GM06990 (cell line): ENCODE data around the gene GSC2.

Experiments
- DNase-seq: peaks from one replicate; pipeline ENCODE4 v3.0.0-alpha.2; 2011; ENCODE audit not compliant: insufficient read length; ENCODE audit errors: extremely low read depth
- H3K27me3 ChIP-seq: replicated peaks from 2 replicates; pipeline ENCODE4 v1.6.0; 2011; ENCODE audit warnings: low read length; ENCODE audit not compliant: control insufficient read depth, insufficient read depth
- H3K36me3 ChIP-seq: 2 replicates; pipeline ENCODE4 v1.5.1; 2011; ENCODE audit warnings: low read length; ENCODE audit not compliant: control insufficient read depth, insufficient read depth
- H3K4me3 ChIP-seq: replicated peaks from 2 replicates; pipeline ENCODE4 v1.5.1; 2011; ENCODE audit warnings: low read depth, mild to moderate bottlenecking, control low read depth, low read length
- TF ChIP-seq, protein P1 (sequence below): IDR thresholded peaks from 2 replicates; pipeline ENCODE4 v1.5.1; 2011; ENCODE audit warnings: low read length, control low read depth, mild to moderate bottlenecking, inconsistent platforms; ENCODE audit not compliant: insufficient read depth, poor library complexity, severe bottlenecking

GSC2 gene

DNA sequence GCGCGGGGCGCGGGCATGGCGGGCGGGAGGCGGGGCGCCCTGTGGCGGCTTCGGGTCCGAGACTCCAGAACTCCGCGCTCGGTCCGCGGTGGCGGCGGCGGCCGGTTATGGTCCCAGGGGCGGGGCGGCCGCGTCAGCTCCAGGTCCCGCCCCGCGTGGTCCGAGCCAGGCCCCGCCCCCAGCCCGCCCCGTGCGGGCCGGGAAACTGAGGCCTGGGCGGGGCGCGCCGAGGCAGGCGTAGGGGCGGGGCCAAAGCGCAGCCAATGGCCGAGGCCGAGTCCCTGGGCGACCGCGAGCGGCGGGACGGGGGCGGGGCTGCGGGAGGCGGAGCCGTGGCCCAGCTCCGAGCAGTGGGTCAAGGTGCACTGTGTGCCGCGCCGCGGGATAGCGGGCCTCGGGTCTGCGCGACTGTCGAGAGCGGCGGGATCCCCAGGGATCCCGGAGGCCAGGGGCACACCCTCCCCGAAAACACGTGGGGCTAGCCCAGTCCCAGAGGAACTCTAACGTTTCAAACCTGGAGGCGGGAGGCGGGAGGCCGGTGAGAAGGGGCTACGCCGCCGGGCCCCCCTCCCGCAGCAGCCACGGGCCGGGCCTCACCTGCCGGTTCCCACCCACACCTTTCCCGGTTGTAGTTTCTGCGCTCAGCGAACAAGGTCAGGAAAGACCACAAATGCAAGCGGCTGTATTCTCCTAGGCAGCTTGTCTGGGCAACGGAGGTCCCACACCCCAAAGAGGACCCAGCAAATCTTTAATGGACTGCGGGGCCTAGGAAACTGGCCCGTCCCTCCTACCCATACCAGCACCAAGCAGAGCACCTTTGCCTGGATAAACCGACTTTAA, 28.8 kb upstream of the GSC2 start, which contains the start of gene SLC25A1:
Gene SLC25A1, minus strand, starts transcription at position 80 of the 840 bp plus-strand sequence. Its CDS starts 63 bp downstream, at position 17.
- TF ChIP-seq, protein P1, sequence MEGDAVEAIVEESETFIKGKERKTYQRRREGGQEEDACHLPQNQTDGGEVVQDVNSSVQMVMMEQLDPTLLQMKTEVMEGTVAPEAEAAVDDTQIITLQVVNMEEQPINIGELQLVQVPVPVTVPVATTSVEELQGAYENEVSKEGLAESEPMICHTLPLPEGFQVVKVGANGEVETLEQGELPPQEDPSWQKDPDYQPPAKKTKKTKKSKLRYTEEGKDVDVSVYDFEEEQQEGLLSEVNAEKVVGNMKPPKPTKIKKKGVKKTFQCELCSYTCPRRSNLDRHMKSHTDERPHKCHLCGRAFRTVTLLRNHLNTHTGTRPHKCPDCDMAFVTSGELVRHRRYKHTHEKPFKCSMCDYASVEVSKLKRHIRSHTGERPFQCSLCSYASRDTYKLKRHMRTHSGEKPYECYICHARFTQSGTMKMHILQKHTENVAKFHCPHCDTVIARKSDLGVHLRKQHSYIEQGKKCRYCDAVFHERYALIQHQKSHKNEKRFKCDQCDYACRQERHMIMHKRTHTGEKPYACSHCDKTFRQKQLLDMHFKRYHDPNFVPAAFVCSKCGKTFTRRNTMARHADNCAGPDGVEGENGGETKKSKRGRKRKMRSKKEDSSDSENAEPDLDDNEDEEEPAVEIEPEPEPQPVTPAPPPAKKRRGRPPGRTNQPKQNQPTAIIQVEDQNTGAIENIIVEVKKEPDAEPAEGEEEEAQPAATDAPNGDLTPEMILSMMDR = no peak
- peak within 1 kb of the TSS; percentile 78 for H3K4me3 ChIP-seq
- DNase-seq = peak; percentile 89
- H3K27me3 ChIP-seq = no peaks in the 10 kb centered on the region; the same call in none of the 2 replicates
- H3K36me3 ChIP-seq = peaks cover 3% of the 10 kb centered on the region

DNA sequence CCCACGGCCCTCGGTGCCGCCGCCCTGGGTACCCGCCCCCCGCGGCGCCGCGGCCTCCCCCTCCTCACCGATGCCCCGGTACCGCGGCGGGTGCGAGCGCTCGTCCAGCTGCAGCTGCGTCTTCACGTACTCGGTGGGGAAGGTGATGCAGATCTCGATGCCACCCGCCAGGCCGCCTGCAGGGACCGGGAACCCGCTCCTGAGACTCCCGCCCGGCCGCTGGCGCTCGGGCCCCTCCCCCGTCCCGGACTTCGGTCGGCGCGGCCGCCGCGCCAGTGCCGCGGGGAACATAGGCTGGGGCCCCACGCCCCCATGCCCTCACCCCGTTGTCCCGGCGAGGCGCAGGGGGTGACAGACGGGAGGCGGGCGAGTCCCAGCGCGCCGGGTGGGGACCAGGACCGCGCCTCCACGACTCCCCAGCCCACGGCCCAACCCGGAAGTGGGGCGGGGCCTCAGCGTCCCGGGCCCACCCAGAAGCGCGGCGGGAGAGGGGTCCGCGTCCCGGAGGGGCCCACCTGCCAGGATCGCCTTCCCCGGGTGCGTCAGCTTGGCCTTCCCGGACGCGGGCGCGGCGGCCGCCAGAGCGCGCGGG, 28.1 kb upstream of the GSC2 start:
- peak; percentile 70 for DNase-seq
- peak overlapping the region; percentile 78 for H3K4me3 ChIP-seq
- peaks cover 3% of the 10 kb centered on the region for H3K36me3 ChIP-seq

DNA sequence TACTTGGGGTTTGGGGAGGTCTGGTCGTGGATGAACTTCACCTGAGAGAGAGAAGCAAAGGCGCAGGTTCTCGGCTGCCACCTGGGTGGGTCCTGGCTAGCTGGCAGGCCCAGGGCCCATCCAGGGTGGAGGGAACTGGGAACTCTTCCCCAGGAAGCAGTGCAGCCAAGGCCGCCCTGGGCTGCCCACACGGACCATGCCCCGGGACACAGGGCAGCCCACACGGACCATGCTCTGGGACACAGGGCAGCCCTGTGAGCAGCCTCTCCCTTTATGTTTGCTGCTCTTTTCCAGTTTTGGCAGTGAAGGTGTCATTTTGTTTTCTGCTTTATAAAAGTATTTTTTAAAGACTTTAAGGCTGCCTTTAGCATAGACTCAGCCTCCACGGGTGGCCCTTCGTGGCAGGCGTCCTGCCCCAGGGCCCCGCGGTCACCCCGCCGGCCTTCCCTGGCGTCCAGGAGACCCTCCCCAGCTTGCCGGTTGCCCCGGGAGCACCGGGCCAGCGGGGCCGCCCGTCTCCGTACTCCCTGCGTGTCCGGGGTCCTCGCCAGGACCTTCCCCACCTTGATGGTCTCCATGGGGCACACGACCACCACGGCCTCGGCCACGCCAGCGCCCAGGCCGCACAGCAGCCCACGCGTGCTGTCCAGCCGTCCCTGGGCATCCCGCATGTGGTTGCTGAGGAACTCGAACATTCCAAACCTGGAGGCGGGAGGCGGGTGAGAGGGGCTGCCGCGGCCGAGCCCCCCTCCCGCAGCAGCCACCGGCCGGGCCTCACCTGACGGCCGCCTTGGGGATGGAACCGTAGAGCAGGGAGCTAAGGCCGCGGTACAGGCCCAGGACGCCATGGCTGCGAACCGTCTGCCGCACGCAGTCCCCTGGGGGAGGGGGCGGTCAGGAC, 27.3 kb upstream of the GSC2 start:
- TF ChIP-seq, protein P1 = no peak
- H3K4me3 ChIP-seq = peak overlapping the region; percentile 78
- H3K36me3 ChIP-seq = peaks cover 3% of the 10 kb centered on the region
- H3K27me3 ChIP-seq = no peaks in the 10 kb centered on the region
- no peak for DNase-seq

More for the DNA sequence above, 28.1 kb upstream of the GSC2 start:
- no peaks in the 10 kb centered on the region; the same call in 1 of the 2 replicates for H3K27me3 ChIP-seq
- TF ChIP-seq, protein P1 = no peak

DNA sequence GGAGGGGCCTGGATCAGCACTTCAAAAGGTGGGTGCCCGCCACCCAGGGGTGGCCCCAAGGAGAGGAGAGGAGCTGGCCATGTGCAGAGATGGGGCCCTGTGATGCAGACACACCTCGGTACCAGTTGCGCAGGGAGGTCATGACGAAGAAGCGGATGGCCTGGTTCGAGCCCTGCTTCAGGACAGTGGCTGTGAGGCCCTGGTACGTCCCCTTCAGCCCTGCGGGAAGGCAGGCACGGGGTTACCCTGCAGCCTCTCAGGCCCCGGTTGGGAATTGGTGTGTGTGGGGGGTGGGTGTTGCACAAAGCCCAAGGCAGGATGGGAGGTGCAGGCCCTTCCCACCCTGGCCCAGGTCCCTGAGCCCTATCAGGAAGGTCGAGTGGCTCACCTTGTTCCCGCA, 26.6 kb upstream of the GSC2 start:
- H3K4me3 ChIP-seq = no peak overlapping the region
- DNase-seq = no peak
- no peaks in the 10 kb centered on the region for H3K27me3 ChIP-seq
- TF ChIP-seq, protein P1 = no peak
- H3K36me3 ChIP-seq = peaks cover 3% of the 10 kb centered on the region

DNA sequence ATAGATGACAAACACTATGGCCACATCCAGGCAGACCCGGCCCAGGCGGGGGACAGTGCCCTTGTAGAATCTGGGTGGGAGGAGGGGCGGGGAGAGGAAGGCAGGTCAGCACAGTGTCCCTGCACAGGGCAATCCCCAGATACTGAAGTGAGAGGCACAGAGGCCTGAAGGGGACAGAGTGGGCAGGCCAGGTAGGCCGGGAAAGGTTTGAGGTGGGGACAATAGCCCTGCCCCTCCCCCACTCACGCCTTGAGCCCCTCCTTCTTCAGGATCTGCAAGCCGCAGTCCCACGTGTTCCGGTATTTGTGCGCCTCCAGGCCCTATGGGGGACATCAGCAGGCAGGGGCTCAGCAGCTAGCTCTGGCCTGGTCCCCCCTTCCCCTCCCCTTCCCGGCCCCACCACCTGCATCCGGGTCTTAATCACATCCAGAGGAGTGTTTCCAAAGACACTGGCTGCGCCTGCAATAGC, 26.1 kb upstream of the GSC2 start:
- peaks cover 3% of the 10 kb centered on the region for H3K36me3 ChIP-seq
- no peak for DNase-seq

More for the DNA sequence above, 26.1 kb upstream of the GSC2 start:
- TF ChIP-seq, protein P1 = no peak
- Histone ChIP-seq H3K27me3 (no peaks in the 10 kb centered on the region), H3K4me3 (no peak overlapping the region)
